ENCODE results near the gene KIF21A.

Gene KIF21A

GRCh38 chr12:39331539-39332261 is 111.2 kb downstream of the KIF21A start:
- in situ Hi-C loops (cut with HindIII; ENCODE audit: low sequenced_read_pairs): no loop called here
- no peak overlapping the region for H3K4me3 ChIP-seq (ENCODE audit: low read depth, low read length)
- DNase-seq (ENCODE audit: low read depth): no peak
- TF ChIP-seq, protein P1, sequence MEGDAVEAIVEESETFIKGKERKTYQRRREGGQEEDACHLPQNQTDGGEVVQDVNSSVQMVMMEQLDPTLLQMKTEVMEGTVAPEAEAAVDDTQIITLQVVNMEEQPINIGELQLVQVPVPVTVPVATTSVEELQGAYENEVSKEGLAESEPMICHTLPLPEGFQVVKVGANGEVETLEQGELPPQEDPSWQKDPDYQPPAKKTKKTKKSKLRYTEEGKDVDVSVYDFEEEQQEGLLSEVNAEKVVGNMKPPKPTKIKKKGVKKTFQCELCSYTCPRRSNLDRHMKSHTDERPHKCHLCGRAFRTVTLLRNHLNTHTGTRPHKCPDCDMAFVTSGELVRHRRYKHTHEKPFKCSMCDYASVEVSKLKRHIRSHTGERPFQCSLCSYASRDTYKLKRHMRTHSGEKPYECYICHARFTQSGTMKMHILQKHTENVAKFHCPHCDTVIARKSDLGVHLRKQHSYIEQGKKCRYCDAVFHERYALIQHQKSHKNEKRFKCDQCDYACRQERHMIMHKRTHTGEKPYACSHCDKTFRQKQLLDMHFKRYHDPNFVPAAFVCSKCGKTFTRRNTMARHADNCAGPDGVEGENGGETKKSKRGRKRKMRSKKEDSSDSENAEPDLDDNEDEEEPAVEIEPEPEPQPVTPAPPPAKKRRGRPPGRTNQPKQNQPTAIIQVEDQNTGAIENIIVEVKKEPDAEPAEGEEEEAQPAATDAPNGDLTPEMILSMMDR (IDR thresholded peaks at IDR 0.05; ENCODE audit: low read depth, low read length, missing control alignments): no peak

DNA sequence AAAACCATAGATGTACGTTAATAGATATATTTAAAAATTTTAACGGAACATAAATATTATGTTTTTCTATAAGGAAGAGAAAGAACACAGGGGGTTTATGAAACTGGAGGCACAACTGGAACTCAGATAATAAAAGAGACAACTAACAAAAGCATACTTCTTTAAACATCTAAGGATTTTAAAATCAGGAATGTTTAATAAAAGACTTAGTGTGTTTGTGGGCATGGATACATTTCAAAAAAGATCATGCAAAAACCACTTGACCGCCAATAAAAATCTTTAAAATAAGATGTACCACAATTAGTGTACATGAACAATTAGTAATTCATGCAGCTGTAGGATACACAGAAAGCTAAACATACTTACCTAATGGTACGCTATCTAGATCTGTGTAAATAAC is 113.0 kb downstream of the KIF21A start:
- no peak for DNase-seq (ENCODE audit: low read depth)

GRCh38 chr12:39329018-39329417 is 113.9 kb downstream of the KIF21A start:
- in situ Hi-C loops (cut with HindIII; ENCODE audit: low sequenced_read_pairs): no loop called here
- TF ChIP-seq, protein P1 (IDR thresholded peaks at IDR 0.05; ENCODE audit: low read depth, low read length, missing control alignments): no peak
- no peak overlapping the region for H3K4me3 ChIP-seq (ENCODE audit: low read depth, low read length)
- no peak for DNase-seq (ENCODE audit: low read depth)

More for the DNA sequence above, 113.0 kb downstream of the KIF21A start:
- no peak overlapping the region for H3K4me3 ChIP-seq (ENCODE audit: low read depth, low read length)
- TF ChIP-seq, protein P1 (IDR thresholded peaks at IDR 0.05; ENCODE audit: low read depth, low read length, missing control alignments): no peak
- in situ Hi-C loops (cut with HindIII; ENCODE audit: low sequenced_read_pairs): no loop called here

DNA sequence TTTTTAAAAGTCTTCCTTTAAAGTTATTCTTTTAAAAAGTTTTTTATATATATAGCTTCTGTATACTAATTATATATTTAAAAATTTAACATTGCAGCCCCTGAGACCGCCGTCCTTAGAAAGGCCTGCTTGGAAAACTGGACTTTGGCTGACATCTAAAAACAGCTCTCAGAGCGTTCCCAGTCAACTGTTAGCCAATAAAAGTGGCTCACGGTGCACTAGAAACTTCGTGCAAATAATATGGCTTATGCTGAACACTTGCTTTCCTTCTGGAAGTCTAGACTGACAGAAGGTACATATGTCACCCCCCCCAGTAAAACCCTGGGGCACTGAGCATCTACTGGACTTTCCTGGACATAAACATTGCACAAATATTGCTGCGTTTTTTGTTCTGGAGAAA is 115.0 kb downstream of the KIF21A start:
- DNase-seq (ENCODE audit: low read depth): no peak
- TF ChIP-seq, protein P1 (IDR thresholded peaks at IDR 0.05; ENCODE audit: low read depth, low read length, missing control alignments): no peak
- in situ Hi-C loops (cut with HindIII; ENCODE audit: low sequenced_read_pairs): no loop called here
- no peak overlapping the region for H3K4me3 ChIP-seq (ENCODE audit: low read depth, low read length)

- TF ChIP-seq, protein P1 (IDR thresholded peaks at IDR 0.05; ENCODE audit: low read depth, low read length, missing control alignments): no peak
- in situ Hi-C loops (cut with HindIII; ENCODE audit: low sequenced_read_pairs): no loop called here
- H3K4me3 ChIP-seq (ENCODE audit: low read depth, low read length): no peak overlapping the region
- DNase-seq (ENCODE audit: low read depth): no peak
Measured at GRCh38 chr12:39327510-39327909, 115.4 kb downstream of the KIF21A start.

DNA sequence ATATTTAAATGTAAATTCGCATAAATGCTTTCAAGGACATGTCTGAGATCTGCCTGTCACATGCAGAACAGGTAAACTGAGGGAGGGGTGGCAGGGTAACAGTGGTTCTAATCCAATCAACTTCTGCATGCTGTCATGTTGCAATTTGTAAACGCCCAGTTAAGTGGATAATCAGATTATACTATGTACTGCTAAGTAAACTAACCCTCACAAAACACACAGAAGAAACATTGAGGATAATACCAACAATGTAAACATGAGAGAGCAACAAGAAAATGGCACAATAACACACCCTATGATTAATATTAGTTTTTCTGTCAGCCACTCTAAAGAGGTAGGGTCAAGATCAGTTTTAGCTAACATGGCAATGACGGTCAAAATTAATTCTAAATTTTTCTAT is 123.7 kb downstream of the KIF21A start:
- H3K4me3 ChIP-seq (ENCODE audit: low read depth, low read length): no peak overlapping the region
- TF ChIP-seq, protein P1 (IDR thresholded peaks at IDR 0.05; ENCODE audit: low read depth, low read length, missing control alignments): no peak
- DNase-seq (ENCODE audit: low read depth): no peak
- in situ Hi-C loops (cut with HindIII; ENCODE audit: low sequenced_read_pairs): no loop called here

All from astrocyte of the cerebellum (primary cell).